ENCODE results near the gene NDUFS2.

The NDUFS2 gene

DNA sequence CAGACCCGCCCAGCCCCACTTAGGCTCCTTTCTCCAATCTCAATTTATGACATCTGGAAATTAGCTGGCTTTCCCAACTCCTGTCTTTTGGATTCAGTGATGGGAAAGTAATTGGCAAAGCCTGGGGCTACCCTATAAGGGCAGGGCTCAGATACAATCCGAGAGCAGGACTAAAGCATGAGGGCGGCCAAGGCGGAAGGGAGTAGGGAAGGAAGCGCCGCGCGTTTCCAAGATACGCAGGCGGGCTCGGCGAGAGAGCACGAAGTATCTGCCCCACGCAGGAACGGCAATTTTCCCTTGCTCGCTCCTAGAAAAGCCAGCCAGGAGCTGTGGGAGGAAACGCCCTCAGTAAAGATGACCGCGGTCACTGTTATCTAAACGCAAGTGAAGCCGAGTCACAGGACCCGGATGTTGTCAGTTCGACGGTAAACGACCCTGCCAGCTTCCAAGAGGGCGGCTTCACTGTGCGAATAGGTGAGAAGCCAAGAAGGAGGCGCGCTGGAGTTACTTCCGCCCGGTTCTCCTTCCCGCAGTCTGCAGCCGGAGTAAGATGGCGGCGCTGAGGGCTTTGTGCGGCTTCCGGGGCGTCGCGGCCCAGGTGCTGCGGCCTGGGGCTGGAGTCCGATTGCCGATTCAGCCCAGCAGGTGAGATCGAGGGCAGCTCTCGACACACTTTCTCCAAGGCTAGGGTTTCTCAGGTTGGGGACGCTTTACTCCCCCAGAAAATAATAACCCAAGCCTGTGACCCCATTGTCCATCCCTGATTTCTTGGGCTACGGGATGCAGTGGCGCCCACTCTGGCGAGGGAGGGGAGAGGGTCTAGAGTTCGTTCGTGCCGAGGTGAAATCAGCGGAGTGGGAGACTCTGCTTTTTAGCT is at the start of gene NDUFS2:
NDUFS2 (plus strand) TSS at position 532 of the 877 bp plus-strand sequence; CDS start at position 551, 19 bp downstream.
- H3K4me1 ChIP-seq (ENCODE audit: control insufficient read depth, insufficient read depth, low read length), result peaks cover 79% of the 10 kb centered on the region
- DNase-seq (ENCODE audit: low read depth), result peak; percentile 100

DNA sequence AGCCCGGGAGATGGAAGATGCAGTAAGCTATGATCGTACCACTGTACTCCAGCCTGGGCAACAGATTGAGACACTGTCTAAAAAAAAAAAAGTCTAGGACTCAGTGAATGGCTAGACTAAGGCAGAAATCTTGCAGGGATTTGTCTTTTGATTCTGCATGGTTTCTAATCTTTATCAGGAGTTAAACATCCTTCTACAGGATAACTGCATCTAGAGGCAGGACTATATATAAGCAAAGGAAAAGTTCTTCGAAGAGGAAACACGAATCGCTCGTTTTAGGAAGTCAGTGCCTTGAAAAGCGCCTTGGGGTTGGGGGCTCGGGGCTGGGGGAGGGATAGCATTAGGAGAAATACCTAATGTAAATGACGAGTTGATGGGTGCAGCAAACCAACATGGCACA is 49.0 kb upstream of the NDUFS2 start:
- H3K4me3 ChIP-seq (ENCODE audit: low read length), result peak overlapping the region; percentile 98
- H3K9ac ChIP-seq (ENCODE audit: low read length), result peak overlapping the region; percentile 98
- H3K4me1 ChIP-seq (ENCODE audit: control insufficient read depth, insufficient read depth, low read length), result peaks cover 4% of the 10 kb centered on the region
- peaks cover 12% of the 10 kb centered on the region for H3K36me3 ChIP-seq (ENCODE audit: control insufficient read depth, insufficient read depth, low read length, severe bottlenecking)
- no peak for DNase-seq (ENCODE audit: low read depth)
- no peaks in the 10 kb centered on the region for H3K27me3 ChIP-seq (replicated peaks; ENCODE audit: control insufficient read depth, insufficient read depth, low read length)
- no peaks in the 10 kb centered on the region for H3K9me3 ChIP-seq (ENCODE audit: control insufficient read depth, low read length)

More for the DNA sequence above, at the start of gene NDUFS2:
- no peaks in the 10 kb centered on the region for H3K9me3 ChIP-seq (ENCODE audit: control insufficient read depth, low read length)
- H3K27me3 ChIP-seq (replicated peaks; ENCODE audit: control insufficient read depth, insufficient read depth, low read length), result no peaks in the 10 kb centered on the region
- peaks cover 22% of the 10 kb centered on the region for H3K36me3 ChIP-seq (ENCODE audit: control insufficient read depth, insufficient read depth, low read length, severe bottlenecking)
- H3K9ac ChIP-seq (ENCODE audit: low read length), result peak within 1 kb of the TSS; percentile 98
- H3K4me3 ChIP-seq (ENCODE audit: low read length), result peak within 1 kb of the TSS; percentile 94

DNA sequence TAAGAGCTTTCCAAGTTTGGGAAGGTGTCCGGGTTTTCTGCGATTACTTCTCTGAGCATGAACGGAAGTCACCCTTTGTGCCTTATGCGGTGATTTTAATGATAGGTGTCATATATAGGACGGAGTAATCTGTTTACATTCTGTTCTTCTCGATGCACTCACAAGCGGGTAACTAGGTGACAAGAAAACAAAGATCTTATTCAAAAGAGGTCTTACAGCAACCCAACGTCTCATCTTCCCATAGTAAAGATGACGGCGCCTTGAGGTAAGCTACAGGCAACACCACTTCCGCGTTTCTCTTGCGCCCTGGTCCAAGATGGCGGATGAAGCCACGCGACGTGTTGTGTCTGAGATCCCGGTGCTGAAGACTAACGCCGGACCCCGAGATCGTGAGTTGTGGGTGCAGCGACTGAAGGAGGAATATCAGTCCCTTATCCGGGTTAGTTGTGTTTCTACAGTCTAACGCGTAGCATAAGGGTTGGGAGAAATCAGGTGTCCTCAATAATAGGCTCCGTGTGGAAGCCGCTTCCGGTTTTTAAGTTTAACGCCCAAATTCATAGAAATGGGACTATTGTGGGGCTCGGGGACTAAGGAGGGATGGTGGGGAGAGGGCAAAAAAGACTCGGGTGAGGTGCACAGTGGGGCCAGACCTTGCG is 48.4 kb upstream of the NDUFS2 start, which contains the start of gene UFC1:
UFC1 (plus strand) TSS at position 297 of the 656 bp plus-strand sequence; CDS start at position 317, 20 bp downstream.
- H3K27me3 ChIP-seq (replicated peaks; ENCODE audit: control insufficient read depth, insufficient read depth, low read length), result no peaks in the 10 kb centered on the region
- peak within 1 kb of the TSS; percentile 98 for H3K9ac ChIP-seq (ENCODE audit: low read length)
- peaks cover 8% of the 10 kb centered on the region for H3K4me1 ChIP-seq (ENCODE audit: control insufficient read depth, insufficient read depth, low read length)
- DNase-seq (ENCODE audit: low read depth), result peak; percentile 92
- peaks cover 18% of the 10 kb centered on the region for H3K36me3 ChIP-seq (ENCODE audit: control insufficient read depth, insufficient read depth, low read length, severe bottlenecking)
- H3K9me3 ChIP-seq (ENCODE audit: control insufficient read depth, low read length), result no peaks in the 10 kb centered on the region
- peak within 1 kb of the TSS; percentile 98 for H3K4me3 ChIP-seq (ENCODE audit: low read length)

DNA sequence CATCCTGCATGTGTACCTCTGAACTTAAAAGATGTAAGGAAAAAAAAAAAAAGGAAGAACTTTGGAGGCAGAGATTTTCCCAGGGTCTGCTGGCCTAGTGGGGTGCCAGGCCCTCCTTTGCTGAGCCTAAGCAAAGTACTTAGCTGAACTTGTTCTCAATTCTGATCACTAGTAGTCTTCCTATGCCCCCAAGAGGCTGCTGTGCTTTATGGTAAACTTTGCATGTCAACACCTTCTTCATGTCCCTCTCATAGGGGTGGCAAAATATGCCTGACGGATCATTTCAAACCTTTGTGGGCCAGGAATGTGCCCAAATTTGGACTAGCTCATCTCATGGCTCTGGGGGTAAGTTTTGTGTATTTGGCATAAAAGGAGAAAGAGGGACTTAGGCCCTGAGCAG is 44.3 kb upstream of the NDUFS2 start:
- no peaks in the 10 kb centered on the region for H3K9me3 ChIP-seq (ENCODE audit: control insufficient read depth, low read length)
- no peak overlapping the region for H3K9ac ChIP-seq (ENCODE audit: low read length)
- H3K4me1 ChIP-seq (ENCODE audit: control insufficient read depth, insufficient read depth, low read length), result peaks cover 22% of the 10 kb centered on the region
- peaks cover 29% of the 10 kb centered on the region for H3K36me3 ChIP-seq (ENCODE audit: control insufficient read depth, insufficient read depth, low read length, severe bottlenecking)
- no peak overlapping the region for H3K4me3 ChIP-seq (ENCODE audit: low read length)
- no peak for DNase-seq (ENCODE audit: low read depth)
- no peaks in the 10 kb centered on the region for H3K27me3 ChIP-seq (replicated peaks; ENCODE audit: control insufficient read depth, insufficient read depth, low read length)

DNA sequence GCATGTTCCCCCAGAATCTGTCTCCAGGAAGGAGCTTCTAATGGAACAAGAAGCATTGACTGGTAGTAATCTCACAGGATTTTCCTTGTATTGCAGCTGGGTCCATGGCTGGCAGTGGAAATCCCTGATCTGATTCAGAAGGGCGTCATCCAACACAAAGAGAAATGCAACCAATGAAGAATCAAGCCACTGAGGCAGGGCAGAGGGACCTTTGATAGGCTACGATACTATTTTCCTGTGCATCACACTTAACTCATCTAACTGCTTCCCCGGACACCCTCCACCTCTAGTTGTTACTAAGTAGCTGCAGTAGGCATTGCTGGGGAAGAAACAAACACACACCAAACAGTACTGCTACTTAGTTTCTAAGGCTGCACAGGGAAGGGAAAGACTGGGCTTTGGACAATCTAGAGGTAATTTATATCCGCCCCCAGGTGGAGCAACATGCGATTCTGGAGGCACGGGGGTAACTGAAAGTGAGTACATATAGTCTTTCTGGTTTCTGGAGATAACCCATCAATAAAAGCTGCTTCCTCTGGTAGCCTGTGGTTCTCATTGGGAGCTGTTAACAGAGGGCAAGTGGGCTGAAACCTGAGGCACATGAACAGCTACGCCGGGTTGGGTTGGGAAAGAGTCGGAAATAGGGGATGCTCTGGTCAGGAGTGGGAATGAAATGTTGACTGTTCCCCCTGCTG is 43.7 kb upstream of the NDUFS2 start:
- no peaks in the 10 kb centered on the region for H3K9me3 ChIP-seq (ENCODE audit: control insufficient read depth, low read length)
- peaks cover 35% of the 10 kb centered on the region for H3K36me3 ChIP-seq (ENCODE audit: control insufficient read depth, insufficient read depth, low read length, severe bottlenecking)
- H3K4me3 ChIP-seq (ENCODE audit: low read length), result peak overlapping the region; percentile 90
- H3K27me3 ChIP-seq (replicated peaks; ENCODE audit: control insufficient read depth, insufficient read depth, low read length), result no peaks in the 10 kb centered on the region
- no peak for DNase-seq (ENCODE audit: low read depth)
- H3K4me1 ChIP-seq (ENCODE audit: control insufficient read depth, insufficient read depth, low read length), result peaks cover 18% of the 10 kb centered on the region
- H3K9ac ChIP-seq (ENCODE audit: low read length), result peak overlapping the region; percentile 90

DNA sequence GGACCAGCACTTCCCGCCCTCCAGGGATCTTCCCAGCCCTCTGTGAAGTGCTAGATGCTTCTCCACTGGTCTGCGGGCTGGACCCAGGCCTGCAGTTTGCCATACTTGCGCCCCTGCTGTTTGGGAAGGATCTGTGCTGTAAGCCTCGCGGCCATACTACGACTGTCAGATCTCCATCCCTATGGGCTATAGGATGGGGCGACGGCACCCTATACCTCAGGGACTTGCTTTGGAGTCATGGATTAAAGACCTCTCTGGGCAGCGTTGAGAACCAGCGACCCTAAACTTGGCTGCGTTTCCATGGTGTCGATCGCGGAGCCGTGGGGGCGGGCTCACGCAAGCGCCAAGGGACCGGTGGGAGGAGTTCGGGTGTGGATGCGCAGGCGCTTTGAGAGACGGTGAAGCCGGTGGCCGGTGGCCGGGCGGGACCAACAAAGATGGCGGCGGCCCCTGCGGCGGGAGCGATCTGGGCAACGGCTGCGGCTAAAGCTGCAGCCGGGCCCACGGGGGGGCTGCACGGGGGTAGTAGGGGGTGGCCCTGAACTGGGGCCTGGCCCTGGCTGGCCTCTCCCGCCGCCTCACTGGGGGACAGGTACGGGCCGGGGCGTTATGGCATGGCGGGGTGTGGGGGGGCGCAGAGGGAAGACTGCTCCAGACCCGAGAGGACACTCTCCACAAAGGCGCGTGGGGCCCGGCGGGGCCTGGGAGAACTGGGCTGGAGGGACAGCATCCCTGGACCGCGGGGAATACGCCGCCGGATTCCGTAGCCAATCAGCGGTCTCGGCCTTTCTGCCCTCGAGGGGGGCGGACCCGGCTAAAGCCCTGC is 42.9 kb upstream of the NDUFS2 start, which contains the start of gene USP21:
USP21 (plus strand) TSS at position 414 of the 826 bp plus-strand sequence. CDS start 1,141 bp downstream, outside the sequence.
- H3K36me3 ChIP-seq (ENCODE audit: control insufficient read depth, insufficient read depth, low read length, severe bottlenecking), result peaks cover 37% of the 10 kb centered on the region

DNA sequence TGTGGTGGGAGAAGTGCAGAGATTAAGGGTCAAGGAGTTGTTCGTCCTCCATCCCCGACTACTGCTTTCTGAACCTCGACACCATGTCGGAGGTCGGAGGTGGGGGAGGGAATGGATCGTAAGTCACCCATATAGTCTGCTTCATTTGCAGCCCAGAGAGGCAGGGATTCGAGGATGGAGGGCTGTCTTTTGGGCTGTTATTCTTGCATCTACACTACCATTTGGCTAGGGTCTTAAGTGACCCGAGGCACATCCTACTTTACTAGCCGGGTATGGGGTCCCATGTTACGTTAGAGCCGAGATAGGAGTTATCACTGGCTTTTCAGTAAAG is 42.3 kb upstream of the NDUFS2 start:
- Histone ChIP-seq H3K9ac (ENCODE audit: low read length) (peak overlapping the region; percentile 90), H3K4me3 (ENCODE audit: low read length) (peak overlapping the region; percentile 90), H3K27me3 (replicated peaks; ENCODE audit: control insufficient read depth, insufficient read depth, low read length) (no peaks in the 10 kb centered on the region), H3K9me3 (ENCODE audit: control insufficient read depth, low read length) (no peaks in the 10 kb centered on the region), H3K36me3 (ENCODE audit: control insufficient read depth, insufficient read depth, low read length, severe bottlenecking) (peaks cover 43% of the 10 kb centered on the region), H3K4me1 (ENCODE audit: control insufficient read depth, insufficient read depth, low read length) (peaks cover 18% of the 10 kb centered on the region)
- DNase-seq (ENCODE audit: low read depth), result no peak

More for the DNA sequence above, 42.9 kb upstream of the NDUFS2 start, which contains the start of gene USP21:
- H3K9ac ChIP-seq (ENCODE audit: low read length), result peak within 1 kb of the TSS; percentile 90
- peaks cover 18% of the 10 kb centered on the region for H3K4me1 ChIP-seq (ENCODE audit: control insufficient read depth, insufficient read depth, low read length)
- no peaks in the 10 kb centered on the region for H3K27me3 ChIP-seq (replicated peaks; ENCODE audit: control insufficient read depth, insufficient read depth, low read length)
- peak within 1 kb of the TSS; percentile 90 for H3K4me3 ChIP-seq (ENCODE audit: low read length)
- peak; percentile 98 for DNase-seq (ENCODE audit: low read depth)
- H3K9me3 ChIP-seq (ENCODE audit: control insufficient read depth, low read length), result no peaks in the 10 kb centered on the region

DNA sequence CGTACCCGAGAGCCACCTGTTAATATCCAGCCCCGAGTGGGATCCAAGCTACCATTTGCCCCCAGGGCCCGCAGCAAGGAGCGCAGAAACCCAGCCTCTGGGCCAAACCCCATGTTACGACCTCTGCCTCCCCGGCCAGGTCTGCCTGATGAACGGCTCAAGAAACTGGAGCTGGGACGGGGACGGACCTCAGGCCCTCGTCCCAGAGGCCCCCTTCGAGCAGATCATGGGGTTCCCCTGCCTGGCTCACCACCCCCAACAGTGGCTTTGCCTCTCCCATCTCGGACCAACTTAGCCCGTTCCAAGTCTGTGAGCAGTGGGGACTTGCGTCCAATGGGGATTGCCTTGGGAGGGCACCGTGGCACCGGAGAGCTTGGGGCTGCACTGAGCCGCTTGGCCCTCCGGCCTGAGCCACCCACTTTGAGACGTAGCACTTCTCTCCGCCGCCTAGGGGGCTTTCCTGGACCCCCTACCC is 41.5 kb upstream of the NDUFS2 start:
- Histone ChIP-seq H3K36me3 (ENCODE audit: control insufficient read depth, insufficient read depth, low read length, severe bottlenecking) (peaks cover 45% of the 10 kb centered on the region), H3K4me1 (ENCODE audit: control insufficient read depth, insufficient read depth, low read length) (peaks cover 23% of the 10 kb centered on the region), H3K27me3 (replicated peaks; ENCODE audit: control insufficient read depth, insufficient read depth, low read length) (no peaks in the 10 kb centered on the region), H3K9me3 (ENCODE audit: control insufficient read depth, low read length) (no peaks in the 10 kb centered on the region), H3K4me3 (ENCODE audit: low read length) (no peak overlapping the region), H3K9ac (ENCODE audit: low read length) (no peak overlapping the region)
- DNase-seq (ENCODE audit: low read depth), result no peak

DNA sequence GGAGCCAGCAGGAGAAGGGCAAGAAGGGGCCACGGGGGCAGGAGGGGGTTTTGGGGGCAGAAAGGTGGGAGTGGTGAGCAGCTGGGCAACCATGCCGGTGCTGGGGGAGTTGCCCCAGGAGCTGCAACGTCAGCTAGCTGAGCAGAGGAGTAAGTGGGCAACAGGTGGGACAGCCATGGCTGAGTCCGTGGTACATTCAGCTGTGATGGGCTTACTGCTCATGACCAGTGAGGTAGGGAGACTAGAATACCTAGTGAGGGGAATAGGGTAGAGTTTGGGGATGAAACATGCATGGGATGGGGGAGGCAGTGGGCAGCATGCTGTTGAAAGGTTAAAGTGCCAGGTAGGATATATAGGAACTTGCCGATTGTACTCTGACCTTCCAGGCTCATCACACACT is 40.5 kb upstream of the NDUFS2 start:
- H3K4me3 ChIP-seq (ENCODE audit: low read length), result no peak overlapping the region
- no peak overlapping the region for H3K9ac ChIP-seq (ENCODE audit: low read length)
- H3K27me3 ChIP-seq (replicated peaks; ENCODE audit: control insufficient read depth, insufficient read depth, low read length), result no peaks in the 10 kb centered on the region
- H3K36me3 ChIP-seq (ENCODE audit: control insufficient read depth, insufficient read depth, low read length, severe bottlenecking), result peaks cover 45% of the 10 kb centered on the region
- no peak for DNase-seq (ENCODE audit: low read depth)
- H3K9me3 ChIP-seq (ENCODE audit: control insufficient read depth, low read length), result no peaks in the 10 kb centered on the region
- peaks cover 26% of the 10 kb centered on the region for H3K4me1 ChIP-seq (ENCODE audit: control insufficient read depth, insufficient read depth, low read length)

DNA sequence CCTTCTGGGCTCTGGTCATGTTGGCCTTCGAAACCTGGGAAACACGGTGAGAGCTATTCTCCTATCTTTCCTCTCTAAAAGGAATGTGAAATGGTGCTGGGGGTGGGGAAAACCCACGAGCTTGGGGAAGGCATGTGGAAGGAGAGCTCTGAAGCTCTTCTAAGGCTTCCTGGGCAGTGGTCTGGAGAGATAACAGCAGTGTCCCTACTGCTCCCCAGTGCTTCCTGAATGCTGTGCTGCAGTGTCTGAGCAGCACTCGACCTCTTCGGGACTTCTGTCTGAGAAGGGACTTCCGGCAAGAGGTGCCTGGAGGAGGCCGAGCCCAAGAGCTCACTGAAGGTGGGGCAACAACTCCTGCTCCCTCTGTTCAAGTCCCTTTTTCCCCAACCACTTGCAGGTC is 40.1 kb upstream of the NDUFS2 start:
- H3K4me3 ChIP-seq (ENCODE audit: low read length), result no peak overlapping the region
- H3K9ac ChIP-seq (ENCODE audit: low read length), result no peak overlapping the region
- no peak for DNase-seq (ENCODE audit: low read depth)
- H3K27me3 ChIP-seq (replicated peaks; ENCODE audit: control insufficient read depth, insufficient read depth, low read length), result no peaks in the 10 kb centered on the region
- H3K36me3 ChIP-seq (ENCODE audit: control insufficient read depth, insufficient read depth, low read length, severe bottlenecking), result peaks cover 43% of the 10 kb centered on the region
- H3K4me1 ChIP-seq (ENCODE audit: control insufficient read depth, insufficient read depth, low read length), result peaks cover 30% of the 10 kb centered on the region
- no peaks in the 10 kb centered on the region for H3K9me3 ChIP-seq (ENCODE audit: control insufficient read depth, low read length)
